ENCODE results near the gene TMPRSS12. TPM values are rescaled to one million over a fixed set of nuclear protein-coding genes. Genes with fewer than 3 reads are reported as not detected.

Gene TMPRSS12
- total RNA-seq, 1 experiment from 2014 or later: not detected

DNA sequence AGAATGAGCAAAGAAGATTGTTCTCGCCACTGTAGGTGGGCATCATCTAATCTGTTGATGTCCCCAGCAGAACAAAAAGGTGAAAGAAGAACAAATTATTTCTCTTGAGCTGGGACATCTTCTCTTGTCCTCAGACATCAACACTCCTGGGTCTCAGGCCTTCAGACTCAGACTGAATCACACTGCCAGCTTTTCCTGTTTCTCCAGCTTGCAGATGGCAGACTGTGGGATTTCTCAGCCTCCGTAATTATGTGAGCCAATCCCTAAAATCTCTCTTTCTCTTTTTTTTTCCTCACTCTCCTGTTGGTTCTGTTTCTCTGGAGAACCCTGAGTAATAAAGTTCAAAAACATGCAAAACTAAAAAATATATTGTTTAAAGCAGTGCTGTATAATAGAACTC is 3.7 kb upstream of the TMPRSS12 start:
- intact Hi-C loops (cut with micrococcal nuclease): no loop called here
- Histone ChIP-seq H3K9me2 (ENCODE audit: insufficient read depth) (no peaks in the 10 kb centered on the region), H3K36me3 (ENCODE audit: control insufficient read depth in 1 of 2, insufficient read depth in 2 of 2, low read length in 2 of 2) (no peaks in the 10 kb centered on the region), H3K9me3 (ENCODE audit: control insufficient read depth in 1 of 2, insufficient read depth in 1 of 2, low read depth in 1 of 2, low read length in 2 of 2) (peaks cover 0 to 6% of the 10 kb centered on the region in 2 experiments; a peak in 1 of 4 replicates), H3K79me2 (ENCODE audit: insufficient read depth, low read length) (no peaks in the 10 kb centered on the region), H4K20me1 (ENCODE audit: insufficient read depth) (no peaks in the 10 kb centered on the region), H3K9ac (ENCODE audit: low read length) (no peak overlapping the region), H3K27ac (ENCODE audit: low read depth, low read length) (no peak overlapping the region), H3K27me3 (ENCODE audit: insufficient read depth, low read length) (no peaks in the 10 kb centered on the region), H3K4me3 (replicated peaks in 1 of 2; ENCODE audit: low read depth in 1 of 2, low read length in 2 of 2) (no peak overlapping the region), H2AFZ (ENCODE audit: low read depth, low read length, poor library complexity, severe bottlenecking) (no peak overlapping the region), H3K4me1 (ENCODE audit: control insufficient read depth in 1 of 2, insufficient read depth in 2 of 2, low read length in 2 of 2) (no peaks in the 10 kb centered on the region), H3K4me2 (ENCODE audit: low read length) (no peak overlapping the region)
- ChIA-PET RAD21 (ENCODE audit: low non-redundant PET in 1 of 2, low total read pairs in 2 of 2, uncharacterized antibody in 2 of 2, unreplicated experiment in 2 of 2) (no interaction called here), POLR2A (no interaction called here), CTCF (no interaction called here)
- BruUV-seq (replicated peaks): no TSS peak
- TF ChIP-seq JUND (IDR thresholded peaks at IDR 0.05) (no peak), TCF7L2 (IDR thresholded peaks at IDR 0.05; ENCODE audit: borderline replicate concordance, extremely low read depth, insufficient read depth, insufficient read length) (no peak)
- DNase-seq (ENCODE audit: low read depth, low spot score): no peak
- no peak for ATAC-seq

DNA sequence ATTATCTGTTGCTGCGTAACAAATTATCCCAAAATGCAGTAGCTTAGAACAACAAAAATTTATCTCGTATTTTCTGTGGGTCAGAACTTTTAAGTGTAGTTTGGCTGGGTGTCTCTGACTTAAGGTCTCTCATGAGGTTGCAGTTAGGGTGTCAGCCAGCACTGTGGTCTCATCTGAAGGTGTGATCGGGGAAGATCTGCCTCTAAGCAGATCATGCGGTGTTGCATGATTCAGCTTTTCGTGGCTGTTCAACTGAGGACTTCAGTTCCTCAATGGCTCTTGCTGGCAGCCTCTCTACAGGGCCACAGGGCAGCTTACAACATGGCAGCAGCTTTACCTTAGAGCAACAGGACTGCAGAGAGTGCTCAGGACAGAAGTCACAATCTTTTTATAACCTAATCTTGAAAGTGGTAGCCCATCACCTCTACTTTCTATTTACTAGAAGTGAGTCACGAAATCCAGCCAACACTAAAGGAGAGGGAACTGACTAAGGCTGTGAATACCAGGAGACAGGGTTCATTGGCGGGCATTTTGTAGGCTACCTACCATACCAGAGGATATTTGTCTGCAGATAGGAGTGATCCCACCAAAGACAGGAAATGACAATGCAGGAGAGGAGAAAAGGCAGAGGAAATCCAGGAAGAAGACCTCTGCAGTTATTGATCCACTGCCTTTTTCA is 1.8 kb upstream of the TMPRSS12 start:
- RAD21 ChIA-PET (ENCODE audit: low non-redundant PET in 1 of 2, low total read pairs in 2 of 2, uncharacterized antibody in 2 of 2, unreplicated experiment in 2 of 2): no interaction called here
- Histone ChIP-seq H3K36me3 (ENCODE audit: control insufficient read depth in 1 of 2, insufficient read depth in 2 of 2, low read length in 2 of 2) (no peaks in the 10 kb centered on the region), H3K27ac (ENCODE audit: low read depth, low read length) (no peak overlapping the region), H3K27me3 (ENCODE audit: insufficient read depth, low read length) (no peaks in the 10 kb centered on the region), H3K9ac (ENCODE audit: low read length) (no peak overlapping the region), H3K4me2 (ENCODE audit: low read length) (no peak overlapping the region), H4K20me1 (ENCODE audit: insufficient read depth) (no peaks in the 10 kb centered on the region), H3K4me3 (replicated peaks in 1 of 2; ENCODE audit: low read depth in 1 of 2, low read length in 2 of 2) (no peak overlapping the region), H3K9me3 (ENCODE audit: control insufficient read depth in 1 of 2, insufficient read depth in 1 of 2, low read depth in 1 of 2, low read length in 2 of 2) (peaks cover 0 to 6% of the 10 kb centered on the region in 2 experiments; a peak in 1 of 4 replicates), H3K9me2 (ENCODE audit: insufficient read depth) (no peaks in the 10 kb centered on the region), H3K79me2 (ENCODE audit: insufficient read depth, low read length) (no peaks in the 10 kb centered on the region), H3K4me1 (ENCODE audit: control insufficient read depth in 1 of 2, insufficient read depth in 2 of 2, low read length in 2 of 2) (no peaks in the 10 kb centered on the region), H2AFZ (ENCODE audit: low read depth, low read length, poor library complexity, severe bottlenecking) (no peak overlapping the region)
- DNase-seq (ENCODE audit: low read depth, low spot score): no peak
- no peak for ATAC-seq
- CTCF ChIA-PET: no interaction called here
- intact Hi-C loops (cut with micrococcal nuclease): no loop called here
- POLR2A ChIA-PET: no interaction called here
- BruUV-seq (replicated peaks): no TSS peak
- TF ChIP-seq ZNF274 (IDR thresholded peaks at IDR 0.05; ENCODE audit: low read depth, low read length): no peak
- TF ChIP-seq, protein P1, sequence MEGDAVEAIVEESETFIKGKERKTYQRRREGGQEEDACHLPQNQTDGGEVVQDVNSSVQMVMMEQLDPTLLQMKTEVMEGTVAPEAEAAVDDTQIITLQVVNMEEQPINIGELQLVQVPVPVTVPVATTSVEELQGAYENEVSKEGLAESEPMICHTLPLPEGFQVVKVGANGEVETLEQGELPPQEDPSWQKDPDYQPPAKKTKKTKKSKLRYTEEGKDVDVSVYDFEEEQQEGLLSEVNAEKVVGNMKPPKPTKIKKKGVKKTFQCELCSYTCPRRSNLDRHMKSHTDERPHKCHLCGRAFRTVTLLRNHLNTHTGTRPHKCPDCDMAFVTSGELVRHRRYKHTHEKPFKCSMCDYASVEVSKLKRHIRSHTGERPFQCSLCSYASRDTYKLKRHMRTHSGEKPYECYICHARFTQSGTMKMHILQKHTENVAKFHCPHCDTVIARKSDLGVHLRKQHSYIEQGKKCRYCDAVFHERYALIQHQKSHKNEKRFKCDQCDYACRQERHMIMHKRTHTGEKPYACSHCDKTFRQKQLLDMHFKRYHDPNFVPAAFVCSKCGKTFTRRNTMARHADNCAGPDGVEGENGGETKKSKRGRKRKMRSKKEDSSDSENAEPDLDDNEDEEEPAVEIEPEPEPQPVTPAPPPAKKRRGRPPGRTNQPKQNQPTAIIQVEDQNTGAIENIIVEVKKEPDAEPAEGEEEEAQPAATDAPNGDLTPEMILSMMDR (IDR thresholded peaks at IDR 0.05 in 2 of 3, conservative IDR thresholded peaks at IDR 0.05 in 1 of 3; ENCODE audit: borderline replicate concordance in 1 of 3, insufficient read depth in 1 of 3, low read depth in 2 of 3, low read length in 2 of 3): no peak
- TF ChIP-seq, protein P2, sequence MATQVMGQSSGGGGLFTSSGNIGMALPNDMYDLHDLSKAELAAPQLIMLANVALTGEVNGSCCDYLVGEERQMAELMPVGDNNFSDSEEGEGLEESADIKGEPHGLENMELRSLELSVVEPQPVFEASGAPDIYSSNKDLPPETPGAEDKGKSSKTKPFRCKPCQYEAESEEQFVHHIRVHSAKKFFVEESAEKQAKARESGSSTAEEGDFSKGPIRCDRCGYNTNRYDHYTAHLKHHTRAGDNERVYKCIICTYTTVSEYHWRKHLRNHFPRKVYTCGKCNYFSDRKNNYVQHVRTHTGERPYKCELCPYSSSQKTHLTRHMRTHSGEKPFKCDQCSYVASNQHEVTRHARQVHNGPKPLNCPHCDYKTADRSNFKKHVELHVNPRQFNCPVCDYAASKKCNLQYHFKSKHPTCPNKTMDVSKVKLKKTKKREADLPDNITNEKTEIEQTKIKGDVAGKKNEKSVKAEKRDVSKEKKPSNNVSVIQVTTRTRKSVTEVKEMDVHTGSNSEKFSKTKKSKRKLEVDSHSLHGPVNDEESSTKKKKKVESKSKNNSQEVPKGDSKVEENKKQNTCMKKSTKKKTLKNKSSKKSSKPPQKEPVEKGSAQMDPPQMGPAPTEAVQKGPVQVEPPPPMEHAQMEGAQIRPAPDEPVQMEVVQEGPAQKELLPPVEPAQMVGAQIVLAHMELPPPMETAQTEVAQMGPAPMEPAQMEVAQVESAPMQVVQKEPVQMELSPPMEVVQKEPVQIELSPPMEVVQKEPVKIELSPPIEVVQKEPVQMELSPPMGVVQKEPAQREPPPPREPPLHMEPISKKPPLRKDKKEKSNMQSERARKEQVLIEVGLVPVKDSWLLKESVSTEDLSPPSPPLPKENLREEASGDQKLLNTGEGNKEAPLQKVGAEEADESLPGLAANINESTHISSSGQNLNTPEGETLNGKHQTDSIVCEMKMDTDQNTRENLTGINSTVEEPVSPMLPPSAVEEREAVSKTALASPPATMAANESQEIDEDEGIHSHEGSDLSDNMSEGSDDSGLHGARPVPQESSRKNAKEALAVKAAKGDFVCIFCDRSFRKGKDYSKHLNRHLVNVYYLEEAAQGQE (IDR thresholded peaks at IDR 0.05; ENCODE audit: low read depth): no peak
- no peak for TF ChIP-seq JUND (IDR thresholded peaks at IDR 0.05)
- no peak for TF ChIP-seq ELF1 (IDR thresholded peaks at IDR 0.05; ENCODE audit: borderline replicate concordance, low read depth)
- TF ChIP-seq SRF (IDR thresholded peaks at IDR 0.05; ENCODE audit: low read depth): no peak
- TF ChIP-seq SIN3A (IDR thresholded peaks at IDR 0.05; ENCODE audit: low read depth): no peak
- TF ChIP-seq SP1 (IDR thresholded peaks at IDR 0.05; ENCODE audit: low read depth): no peak
- no peak for TF ChIP-seq CEBPB (IDR thresholded peaks at IDR 0.05; ENCODE audit: low read depth)
- no peak for TF ChIP-seq EGR1 (IDR thresholded peaks at IDR 0.05; ENCODE audit: low read depth)
- TF ChIP-seq TCF7L2 (IDR thresholded peaks at IDR 0.05; ENCODE audit: borderline replicate concordance, extremely low read depth, insufficient read depth, insufficient read length): no peak
- TF ChIP-seq, protein P3, sequence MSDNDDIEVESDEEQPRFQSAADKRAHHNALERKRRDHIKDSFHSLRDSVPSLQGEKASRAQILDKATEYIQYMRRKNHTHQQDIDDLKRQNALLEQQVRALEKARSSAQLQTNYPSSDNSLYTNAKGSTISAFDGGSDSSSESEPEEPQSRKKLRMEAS (IDR thresholded peaks at IDR 0.05): no peak
- no peak for TF ChIP-seq RAD21 (IDR thresholded peaks at IDR 0.05; ENCODE audit: low read depth)
- no peak for TF ChIP-seq POLR2A (IDR thresholded peaks at IDR 0.05; ENCODE audit: borderline replicate concordance, extremely low read depth, insufficient read depth, insufficient read length)
- TF ChIP-seq YY1 (IDR thresholded peaks at IDR 0.05; ENCODE audit: extremely low read depth, insufficient replicate concordance, low read depth, low read length): no peak

Data from HCT116 (cell line).